HepG2 (cell line): ENCODE data around the gene GLIS2. TPM values are rescaled to one million over a fixed set of nuclear protein-coding genes. Genes with fewer than 3 reads are reported as not detected.
A peak's percentile ranks its signal among the peaks of the same experiment; 100 is the strongest.

ENCODE experiments used
- CSRNP1 ChIP-seq: sonication (generic); formaldehyde crosslinking; IDR thresholded peaks from 2 replicates; pipeline ENCODE4 v1.8.1; 2023; ENCODE audit warnings: mild to moderate bottlenecking, missing genetic modification reagents
- FOXA1 ChIP-seq, 2 experiments: fragments of 450-650 bp in 1 of 2; sonication (generic) in 1 of 2; formaldehyde crosslinking in 1 of 2; IDR thresholded peaks; 2 replicates each; pipeline versions ENCODE4 v1.4.0 to v1.6.1; 2016 to 2020; ENCODE audit warnings: missing genetic modification reagents in 1 of 2
- FOXA3 ChIP-seq: IDR thresholded peaks from 2 replicates; pipeline ENCODE4 v1.6.1; 2016; ENCODE audit warnings: missing genetic modification reagents, missing compliant biosample characterization
- GLI4 ChIP-seq: sonication (generic); formaldehyde crosslinking; IDR thresholded peaks from 2 replicates; pipeline ENCODE4 v1.5.1; 2020; ENCODE audit warnings: missing genetic modification reagents, mild to moderate bottlenecking, moderate library complexity, borderline replicate concordance
- HNF4G ChIP-seq, 2 experiments: sonication (generic) in 1 of 2; formaldehyde crosslinking in 1 of 2; IDR thresholded peaks; 2 replicates each; pipeline versions ENCODE4 v1.4.0 to v1.6.1; 2011 to 2020; ENCODE audit warnings: borderline replicate concordance in 2 of 2, low read depth in 2 of 2, mild to moderate bottlenecking in 2 of 2, low read length in 1 of 2, missing genetic modification reagents in 1 of 2, moderate library complexity in 1 of 2
- POLR2A ChIP-seq, 2 experiments: IDR thresholded peaks; 2 replicates each; pipeline ENCODE4 v1.6.1; 2011; ENCODE audit warnings: low read depth in 2 of 2, low read length in 2 of 2, mild to moderate bottlenecking in 1 of 2, moderate library complexity in 1 of 2; ENCODE audit not compliant: insufficient read depth in 1 of 2
- POLR2G ChIP-seq: fragments of 200-400 bp; formaldehyde crosslinking; IDR thresholded peaks from 2 replicates; pipeline ENCODE4 v1.6.1; 2018; ENCODE audit warnings: mild to moderate bottlenecking, low read depth, low read length, moderate library complexity
- PRDM10 ChIP-seq: sonication (generic); formaldehyde crosslinking; IDR thresholded peaks from 2 replicates; pipeline ENCODE4 v1.4.0; 2020; ENCODE audit warnings: low read depth, missing genetic modification reagents
- SOX5 ChIP-seq: IDR thresholded peaks from 2 replicates; pipeline ENCODE4 v1.6.1; 2016; ENCODE audit warnings: borderline replicate concordance
- TGIF2 ChIP-seq: IDR thresholded peaks from 2 replicates; pipeline ENCODE4 v1.6.1; 2016; ENCODE audit warnings: control low read depth, missing compliant biosample characterization
- YY1 ChIP-seq: IDR thresholded peaks from 2 replicates; pipeline ENCODE4 v1.6.1; 2011; ENCODE audit warnings: low read length, low read depth, moderate library complexity, mild to moderate bottlenecking; ENCODE audit not compliant: insufficient read depth, insufficient replicate concordance
- ZBTB49 ChIP-seq: sonication (generic); formaldehyde crosslinking; IDR thresholded peaks from 2 replicates; pipeline ENCODE4 v1.4.0; 2020; ENCODE audit warnings: missing genetic modification reagents, borderline replicate concordance
- ZEB1 ChIP-seq: IDR thresholded peaks from 2 replicates; pipeline ENCODE4 v1.6.1; 2012; ENCODE audit warnings: mild to moderate bottlenecking, low read depth, inconsistent platforms; ENCODE audit not compliant: insufficient replicate concordance
- ZNF451 ChIP-seq: sonication (generic); formaldehyde crosslinking; IDR thresholded peaks from 2 replicates; pipeline ENCODE4 v1.5.0; 2020; ENCODE audit warnings: mild to moderate bottlenecking, missing genetic modification reagents
- polyA plus RNA-seq, 8 experiments: library from polyadenylated mRNA; depleted of rRNA in 3 of 8; stranded (reverse) in 7 of 8; unstranded in 1 of 8; fragments of >200 nt; fragmentation: Illumina TruSeq in 4 of 8; extraction: Trizol in 4 of 8; gene quantifications; 2 replicates each; pipeline versions ENCODE4 v1.2.1 to v1.2.3, GENCODE V29; 2011 to 2016; ENCODE audit warnings: low read depth in 4 of 8, missing spikeins in 1 of 8, mixed read lengths in 1 of 8; ENCODE audit not compliant: insufficient read depth in 1 of 8
- total RNA-seq, 5 experiments: library from RNA; depleted of rRNA; stranded (reverse); fragments of >200 nt; fragmentation: Illumina TruSeq; extraction: Trizol; gene quantifications; 2 replicates each; pipeline ENCODE4 v1.2.3, GENCODE V29; 2016; ENCODE audit warnings: low read depth in 1 of 5
- TF ChIP-seq, protein P1 (sequence below): sonication (generic); formaldehyde crosslinking; IDR thresholded peaks from 2 replicates; pipeline ENCODE4 v1.8.0; 2023; ENCODE audit warnings: mild to moderate bottlenecking, missing genetic modification reagents

The GLIS2 gene
- total and polyA plus RNA-seq, 2 of the 13 experiments (the other 11 are each of a cell fraction or from before 2014, with no cell fraction given) = 0.28 to 0.29 TPM

- TF ChIP-seq, protein P1, sequence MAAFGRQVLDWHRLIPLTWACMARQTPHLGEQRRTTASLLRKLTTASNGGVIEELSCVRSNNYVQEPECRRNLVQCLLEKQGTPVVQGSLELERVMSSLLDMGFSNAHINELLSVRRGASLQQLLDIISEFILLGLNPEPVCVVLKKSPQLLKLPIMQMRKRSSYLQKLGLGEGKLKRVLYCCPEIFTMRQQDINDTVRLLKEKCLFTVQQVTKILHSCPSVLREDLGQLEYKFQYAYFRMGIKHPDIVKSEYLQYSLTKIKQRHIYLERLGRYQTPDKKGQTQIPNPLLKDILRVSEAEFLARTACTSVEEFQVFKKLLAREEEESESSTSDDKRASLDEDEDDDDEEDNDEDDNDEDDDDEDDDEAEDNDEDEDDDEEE (CRISPR knock-in tag) = peak; percentile 82; the same call in 1 of the 2 replicates
- no peak for TF ChIP-seq HNF4G (IDR thresholded peaks at IDR 0.05; ENCODE audit: borderline replicate concordance, low read depth, low read length)
- no peak for TF ChIP-seq HNF4G (CRISPR knock-in tag; IDR thresholded peaks at IDR 0.05; ENCODE audit: borderline replicate concordance, low read depth)
- TF ChIP-seq POLR2G = peak; percentile 65; the same call in 1 of the 2 replicates
- TF ChIP-seq ZEB1 = peak; percentile 82
- TF ChIP-seq FOXA3 (CRISPR knock-in tag) = peak; percentile 51
- TF ChIP-seq CSRNP1 (CRISPR knock-in tag) = 0 out of 2 replicates have a peak, but pooled peaks have one; percentile 17
- TF ChIP-seq ZNF451 (CRISPR knock-in tag) = no peak
- 0 out of 2 replicates have a peak, but pooled peaks have one; percentile 21 for TF ChIP-seq PRDM10 (CRISPR knock-in tag)
- TF ChIP-seq POLR2A (IDR thresholded peaks at IDR 0.05; ENCODE audit: insufficient read depth in 1 of 2, low read depth in 2 of 2, low read length in 2 of 2) = peak in 1 of 2 experiments; percentile 62; a peak in 2 of 4 replicates
- no peak for TF ChIP-seq TGIF2
- peak; percentile 72; the same call in 1 of the 2 replicates for TF ChIP-seq SOX5 (CRISPR knock-in tag)
- no peak for TF ChIP-seq YY1
- 0 out of 2 replicates have a peak, but pooled peaks have one; percentile 69 for TF ChIP-seq GLI4 (CRISPR knock-in tag)
- TF ChIP-seq ZBTB49 (CRISPR knock-in tag) = no peak
- no peak for TF ChIP-seq FOXA1 (IDR thresholded peaks at IDR 0.05)
- peak; percentile 63 for TF ChIP-seq FOXA1 (CRISPR knock-in tag; IDR thresholded peaks at IDR 0.05)
Observed at GRCh38 chr16:4344983-4345835, 29.3 kb downstream of the GLIS2 start (continued).
